HG02588 (cell line): Measurements from ENCODE around the gene UGT1A7.

ENCODE experiments used
- ATAC-seq: cut with Tn5 transposase; IDR thresholded peaks from one replicate; pipeline ENCODE4 v1.9.1; 2021; ENCODE audit warnings: mild to moderate bottlenecking, moderate library complexity; ENCODE audit not compliant: unreplicated experiment

The UGT1A7 gene

GRCh38 chr2:233760043-233760442, 78.3 kb downstream of the UGT1A7 start, which contains the start of gene UGT1A1:
Gene UGT1A1 (plus strand): TSS chr2:233760270. CDS start chr2:233760288, 18 bp downstream.
- no peak for ATAC-seq

- ATAC-seq, result no peak
Measured at GRCh38 chr2:233761040-233761769, 79.5 kb downstream of the UGT1A7 start.

GRCh38 chr2:233764264-233764663, 82.6 kb downstream of the UGT1A7 start:
- no peak for ATAC-seq

GRCh38 chr2:233764761-233765160, 83.1 kb downstream of the UGT1A7 start:
- no peak for ATAC-seq

GRCh38 chr2:233766416-233766815, 84.7 kb downstream of the UGT1A7 start:
- no peak for ATAC-seq

GRCh38 chr2:233768076-233768475, 86.4 kb downstream of the UGT1A7 start:
- no peak for ATAC-seq

- no peak for ATAC-seq
Measured at GRCh38 chr2:233769260-233769659, 87.6 kb downstream of the UGT1A7 start.

- no peak for ATAC-seq
Measured at GRCh38 chr2:233772153-233772552, 90.5 kb downstream of the UGT1A7 start.

GRCh38 chr2:233772583-233772982, 90.9 kb downstream of the UGT1A7 start:
- no peak for ATAC-seq

GRCh38 chr2:233773854-233774253, 92.2 kb downstream of the UGT1A7 start:
- ATAC-seq, result no peak

- no peak for ATAC-seq
Measured at GRCh38 chr2:233775414-233775813, 93.7 kb downstream of the UGT1A7 start.

- no peak for ATAC-seq
Measured at GRCh38 chr2:233778030-233778429, 96.3 kb downstream of the UGT1A7 start, which contains the start of gene MROH2A. Gene MROH2A (plus strand): TSS chr2:233778330. CDS start chr2:233779359, 1,029 bp downstream.

- ATAC-seq, result no peak
Measured at GRCh38 chr2:233779722-233780121, 98.0 kb downstream of the UGT1A7 start.

- no peak for ATAC-seq
Measured at GRCh38 chr2:233780771-233781170, 99.1 kb downstream of the UGT1A7 start.

- no peak for ATAC-seq
Measured at GRCh38 chr2:233789554-233789953, 107.9 kb downstream of the UGT1A7 start.

- ATAC-seq, result no peak
Measured at GRCh38 chr2:233791151-233791882, 109.6 kb downstream of the UGT1A7 start.

- ATAC-seq, result no peak
Measured at GRCh38 chr2:233791883-233792329, 110.2 kb downstream of the UGT1A7 start.

GRCh38 chr2:233792720-233793119, 111.0 kb downstream of the UGT1A7 start:
- no peak for ATAC-seq

- no peak for ATAC-seq
Measured at GRCh38 chr2:233793465-233794127, 111.9 kb downstream of the UGT1A7 start.

- ATAC-seq, result no peak
Measured at GRCh38 chr2:233794128-233794658, 112.5 kb downstream of the UGT1A7 start.

- ATAC-seq, result no peak
Measured at GRCh38 chr2:233795735-233796171, 114.1 kb downstream of the UGT1A7 start.
